Pancreas (tissue), 10 donors: Measurements from ENCODE around the gene CYTIP. TPM values are rescaled to one million over a fixed set of nuclear protein-coding genes. Genes with fewer than 3 reads are reported as not detected.
A peak's percentile ranks its signal among the peaks of the same experiment; 100 is the strongest.

ENCODE experiments used
- ATAC-seq, 4 donors: fragments of 200-7000 bp; cut with Tn5 transposase; one replicate each; pipeline versions ENCODE4 v1.8.0 to v1.9.1; 2020; ENCODE audit warnings: mild to moderate bottlenecking in 4 of 4, moderate library complexity in 4 of 4
- DNase-seq, 6 donors: peaks; one replicate each; pipeline ENCODE4 v3.0.0-alpha.2; 2020
- FAIRE-seq: peaks from 2 replicates; lab custom pipeline; 2012; peaks lifted over from hg19 to GRCh38; lab: Jason Lieb, UNC
- H3K27ac ChIP-seq, 4 donors: fragments of 200-600 bp; sonication (generic); 1 replicate in 3 of 4; 2 replicates in 1 of 4; pipeline versions ENCODE4 v1.5.0 to v1.8.0; 2020
- H3K27me3 ChIP-seq, 4 donors: fragments of 200-600 bp; one replicate each; pipeline ENCODE4 v1.8.0; 2021
- H3K36me3 ChIP-seq, 3 donors: fragments of 200-600 bp; sonication (generic) in 1 of 3; one replicate each; pipeline versions ENCODE4 v1.5.0 to v1.8.0; 2020 to 2021
- H3K4me1 ChIP-seq, 3 donors: fragments of 200-600 bp; one replicate each; pipeline ENCODE4 v1.8.0; 2021
- H3K4me3 ChIP-seq, 4 donors: fragments of 200-600 bp; sonication (generic) in 2 of 4; one replicate each; pipeline versions ENCODE4 v1.5.0 to v1.8.0; 2020 to 2021
- H3K9me3 ChIP-seq, 4 donors: fragments of 200-600 bp; one replicate each; pipeline ENCODE4 v1.8.0; 2021
- CTCF ChIP-seq, 4 donors: fragments of 200-600 bp; sonication (generic) in 3 of 4; IDR thresholded peaks; one replicate each; pipeline versions ENCODE4 v1.5.0 to v1.8.0; 2021; ENCODE audit warnings: antibody characterized with exemption in 4 of 4
- WGBS, 2 donors: extraction: QIAGEN DNeasy Blood & Tissue Kit; methylation state at CpG; one replicate each; pipeline ENCODE4 v1.1.7; 2013; 5-methylcytosine and 5-hydroxymethylcytosine counted together
- intact Hi-C, 3 donors: fragments of 100-400 bp; cut with DNase I; formaldehyde crosslinking; loops; one replicate each; pipeline versions ENCODE4 v1.11.1 to v1.14.2; 2022
- polyA plus RNA-seq, 2 donors: library from polyadenylated mRNA; stranded (reverse); fragments of 200-250 nt; gene quantifications; one replicate each; pipeline ENCODE4 v1.2.3, GENCODE V29; 2013
- total RNA-seq, 6 donors: library from RNA; stranded (reverse); fragmentation: NEBNext Ultra II Directional in 4 of 6; extraction: Animal tissue kit (Norgen Biotek cat#: 25700) in 4 of 6; gene quantifications; one replicate each; pipeline versions ENCODE4 v1.2.1 to v1.2.4, GENCODE V29; 2021 to 2023
- donor health status: healthy with polysubstance abuse.
- donor health status: DM: no; HTN: no; CAD: no; lungs with moderate emphysema.
- donor health status: DM: no; HTN: no; CAD: no.
- donor health status: control.
- donor health status: control.
- donor health status: Bipolar disorder and iron deficiency.
- donor health status: DM: yes; HTN: yes; CAD: no.
- donor health status: DM: no; HTN: no; CAD: no.
- donor health status: DM: no; HTN: no; CAD: no.
- donor health status: DM: yes; HTN: yes; CAD: no.

Gene CYTIP
- total and polyA plus RNA-seq, 8 donors = 0.47 to 6.4 (median 2.7) TPM

DNA sequence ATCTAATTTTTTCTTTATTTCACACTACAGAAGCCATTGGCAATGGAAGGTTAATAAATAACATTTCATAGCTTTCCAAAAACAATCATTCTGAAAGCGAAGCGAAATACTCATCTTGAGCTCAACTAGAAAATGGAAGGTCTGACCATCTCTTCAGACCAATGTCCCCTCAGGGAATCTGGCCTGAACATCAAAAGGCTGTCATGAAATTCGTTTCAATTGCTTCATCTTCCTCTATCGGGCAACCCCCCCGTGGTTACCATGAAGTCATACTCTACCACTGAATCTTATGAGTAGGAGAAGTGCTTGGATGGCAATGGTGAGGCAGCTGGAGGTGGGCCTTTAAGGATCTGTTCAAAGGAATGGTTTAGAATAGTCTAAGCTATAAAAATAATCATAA lies 22.9 kb upstream of the CYTIP start:
- H3K9me3 ChIP-seq = no peaks in the 10 kb centered on the region
- ATAC-seq (no peak), FAIRE-seq (no peak), DNase-seq (no peak)
- peaks cover 0 to 11% (median 7%) of the 10 kb centered on the region in 3 donors for H3K4me1 ChIP-seq
- no peak overlapping the region for H3K4me3 ChIP-seq
- intact Hi-C loops = no loop called here
- H3K27ac ChIP-seq = no peak overlapping the region
- no peak for TF ChIP-seq CTCF (IDR thresholded peaks at IDR 0.05)
- H3K36me3 ChIP-seq = no peaks in the 10 kb centered on the region
- H3K27me3 ChIP-seq = no peaks in the 10 kb centered on the region
- WGBS, 2 donors = 87 to 94% methylated on average over 5 of the region's 5 CpGs

DNA sequence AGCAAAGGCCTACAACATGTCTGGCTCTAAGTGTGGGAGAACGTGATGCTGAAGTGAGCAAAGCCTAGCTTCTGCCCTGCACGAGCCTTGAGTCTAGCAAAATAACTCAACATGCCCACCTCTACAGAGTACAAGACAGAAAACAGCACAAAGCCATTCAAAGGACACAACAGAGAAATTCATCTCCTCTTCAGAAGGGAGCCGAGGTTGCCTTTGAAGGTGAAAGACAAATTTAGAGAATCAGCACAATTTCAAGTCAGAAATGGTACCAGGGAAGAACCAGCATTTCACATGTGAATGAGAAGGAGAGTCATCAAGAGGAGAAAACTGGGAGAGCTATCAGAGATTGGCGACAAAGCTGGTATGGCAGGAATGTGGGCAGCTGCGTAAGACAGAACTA lies 21.7 kb upstream of the CYTIP start:
- intact Hi-C loops = no loop called here
- Histone ChIP-seq H3K4me1 (peaks cover 6 to 21% (median 14%) of the 10 kb centered on the region in 3 donors), H3K9me3 (no peaks in the 10 kb centered on the region), H3K4me3 (no peak overlapping the region), H3K36me3 (no peaks in the 10 kb centered on the region), H3K27me3 (no peaks in the 10 kb centered on the region), H3K27ac (no peak overlapping the region)
- WGBS, 2 donors = 92 to 95% methylated on average over 5 of the region's 5 CpGs
- no peak for ATAC-seq
- DNase-seq = no peak
- FAIRE-seq = no peak
- TF ChIP-seq CTCF (IDR thresholded peaks at IDR 0.05) = no peak

- no peak for TF ChIP-seq CTCF (IDR thresholded peaks at IDR 0.05)
- intact Hi-C loops = no loop called here
- DNase-seq (no peak), ATAC-seq (no peak), FAIRE-seq (no peak)
- H3K27ac ChIP-seq = no peak overlapping the region
- H3K9me3 ChIP-seq = no peaks in the 10 kb centered on the region
- no peak overlapping the region for H3K4me3 ChIP-seq
- H3K27me3 ChIP-seq = no peaks in the 10 kb centered on the region
- peaks cover 8 to 27% (median 13%) of the 10 kb centered on the region in 3 donors for H3K4me1 ChIP-seq
- WGBS, 2 donors = 93% methylated on average over 6 of the region's 6 CpGs
- H3K36me3 ChIP-seq = no peaks in the 10 kb centered on the region
These were observed 19.1 kb upstream of the CYTIP start for GRCh38 chr2:157463002-157463401.

DNA sequence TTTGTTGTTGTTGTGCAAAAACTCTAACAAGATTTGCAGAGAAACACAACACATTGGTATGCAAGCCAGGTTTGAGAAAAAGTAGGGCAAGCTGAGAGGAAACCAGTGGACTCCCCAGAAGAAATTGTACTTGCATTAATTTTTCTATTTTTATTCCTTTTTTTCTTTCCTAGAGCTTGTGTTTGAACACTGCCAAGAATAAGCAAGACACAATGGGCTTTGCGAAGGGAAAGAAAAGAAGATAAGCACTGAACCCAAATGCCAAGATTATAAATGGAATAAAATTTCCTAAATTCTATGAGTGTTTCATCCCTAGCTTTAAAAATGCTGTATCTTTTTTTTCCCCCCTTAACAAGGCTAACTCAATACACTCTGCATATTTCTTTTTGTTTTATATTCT lies 17.0 kb upstream of the CYTIP start:
- ATAC-seq (peak in 1 of 4 donors; percentile 13), DNase-seq (no peak), FAIRE-seq (no peak)
- Histone ChIP-seq H3K4me3 (no peak overlapping the region), H3K27me3 (no peaks in the 10 kb centered on the region), H3K4me1 (peaks cover 7 to 27% (median 13%) of the 10 kb centered on the region in 3 donors), H3K27ac (peak overlapping the region in 1 of 4 donors; percentile 43), H3K36me3 (no peaks in the 10 kb centered on the region), H3K9me3 (no peaks in the 10 kb centered on the region)
- WGBS, 2 donors = 27 to 41% methylated on average over 1 of the region's 1 CpG
- TF ChIP-seq CTCF (IDR thresholded peaks at IDR 0.05) = no peak
- intact Hi-C loops = no loop called here

DNA sequence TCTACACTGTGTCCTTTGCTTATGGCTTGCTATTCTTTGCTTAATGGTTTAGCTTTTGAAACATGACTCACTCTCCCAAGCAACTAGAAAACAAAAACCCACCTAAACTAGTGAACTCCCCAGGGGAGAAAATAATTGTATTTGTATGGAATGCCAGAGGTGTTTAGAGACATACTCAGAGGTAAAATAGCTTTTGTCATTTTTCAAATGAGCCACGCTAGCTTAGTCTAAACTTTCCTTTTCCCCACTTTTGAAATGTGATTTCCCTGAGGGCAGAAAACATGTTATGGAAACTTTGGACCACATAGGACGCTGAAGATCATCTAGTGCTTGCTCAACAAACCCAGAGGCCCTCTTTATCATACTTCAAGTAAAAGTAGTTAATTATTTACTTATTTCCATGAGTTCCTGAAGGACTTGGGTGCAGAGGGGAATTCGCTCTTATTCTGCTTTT lies 16.5 kb upstream of the CYTIP start:
- no peak for TF ChIP-seq CTCF (IDR thresholded peaks at IDR 0.05)
- H3K4me1 ChIP-seq = peaks cover 7 to 27% (median 13%) of the 10 kb centered on the region in 3 donors
- H3K27ac ChIP-seq = peak overlapping the region in 2 of 4 donors; percentile 42 to 43
- FAIRE-seq (no peak), ATAC-seq (peak; percentile 86 to 95 (median 90)), DNase-seq (no peak)
- 10 to 23% methylated on average over 3 of the region's 3 CpGs for WGBS, 2 donors
- H3K36me3 ChIP-seq = no peaks in the 10 kb centered on the region
- no peaks in the 10 kb centered on the region for H3K27me3 ChIP-seq
- no peak overlapping the region for H3K4me3 ChIP-seq
- intact Hi-C loops = no loop called here
- no peaks in the 10 kb centered on the region for H3K9me3 ChIP-seq
